ENCODE results near the gene TAPT1. TPM values are rescaled to one million over a fixed set of nuclear protein-coding genes. Genes with fewer than 3 reads are reported as not detected.

The TAPT1 gene
- total RNA-seq, 1 donor from 2014 or later, result 34.8 TPM

DNA sequence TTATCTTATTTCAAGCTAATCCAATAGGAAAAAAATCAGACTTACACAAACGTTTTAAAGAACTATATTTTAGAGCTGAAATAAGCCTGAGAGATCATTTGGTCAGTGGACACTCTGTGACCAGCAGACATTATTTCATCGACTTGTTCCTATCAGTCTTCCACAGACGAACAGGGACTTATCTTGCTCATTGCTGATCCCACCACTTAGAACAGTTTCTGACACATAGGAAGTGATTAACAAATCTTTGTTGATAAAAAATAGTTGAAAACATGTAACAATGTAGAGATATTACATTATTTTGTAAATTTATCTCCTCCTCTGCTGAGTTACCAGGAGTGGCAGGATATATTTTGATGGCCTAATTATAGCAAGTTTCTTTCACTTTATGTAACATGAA is 65.8 kb downstream of the TAPT1 start:
- H3K4me1 Mint-ChIP-seq (ENCODE audit: unreplicated experiment), result peaks cover 25% of the 10 kb centered on the region
- no peaks in the 10 kb centered on the region for H3K27me3 Mint-ChIP-seq
- no peak for DNase-seq (ENCODE audit: extremely low spot score, unreplicated experiment)
- H3K36me3 Mint-ChIP-seq, result peaks cover 17% of the 10 kb centered on the region
- H3K27ac Mint-ChIP-seq, result no peak overlapping the region
- TF ChIP-seq, protein P1, sequence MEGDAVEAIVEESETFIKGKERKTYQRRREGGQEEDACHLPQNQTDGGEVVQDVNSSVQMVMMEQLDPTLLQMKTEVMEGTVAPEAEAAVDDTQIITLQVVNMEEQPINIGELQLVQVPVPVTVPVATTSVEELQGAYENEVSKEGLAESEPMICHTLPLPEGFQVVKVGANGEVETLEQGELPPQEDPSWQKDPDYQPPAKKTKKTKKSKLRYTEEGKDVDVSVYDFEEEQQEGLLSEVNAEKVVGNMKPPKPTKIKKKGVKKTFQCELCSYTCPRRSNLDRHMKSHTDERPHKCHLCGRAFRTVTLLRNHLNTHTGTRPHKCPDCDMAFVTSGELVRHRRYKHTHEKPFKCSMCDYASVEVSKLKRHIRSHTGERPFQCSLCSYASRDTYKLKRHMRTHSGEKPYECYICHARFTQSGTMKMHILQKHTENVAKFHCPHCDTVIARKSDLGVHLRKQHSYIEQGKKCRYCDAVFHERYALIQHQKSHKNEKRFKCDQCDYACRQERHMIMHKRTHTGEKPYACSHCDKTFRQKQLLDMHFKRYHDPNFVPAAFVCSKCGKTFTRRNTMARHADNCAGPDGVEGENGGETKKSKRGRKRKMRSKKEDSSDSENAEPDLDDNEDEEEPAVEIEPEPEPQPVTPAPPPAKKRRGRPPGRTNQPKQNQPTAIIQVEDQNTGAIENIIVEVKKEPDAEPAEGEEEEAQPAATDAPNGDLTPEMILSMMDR (conservative IDR thresholded peaks at IDR 0.05), result no peak
- no peaks in the 10 kb centered on the region for H3K9me3 Mint-ChIP-seq
- H3K4me3 Mint-ChIP-seq, result no peak overlapping the region

DNA sequence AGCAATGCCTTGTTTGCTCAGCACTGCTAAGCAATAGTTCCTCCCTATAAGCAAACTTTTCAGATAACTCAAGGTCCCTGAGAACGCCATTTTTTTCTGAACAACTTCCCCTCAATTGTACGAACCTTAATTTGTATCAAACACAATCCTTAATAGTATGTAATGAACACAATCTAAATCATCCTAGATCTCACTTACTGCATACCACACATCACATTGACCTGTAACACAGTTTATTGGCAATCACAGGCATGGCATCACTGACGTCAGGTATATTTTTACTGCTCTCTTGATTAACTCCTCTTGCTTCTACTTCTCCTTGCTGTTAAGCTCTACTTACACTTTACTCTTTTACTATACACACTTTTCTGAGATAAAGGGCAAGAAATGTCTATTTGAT is 67.0 kb downstream of the TAPT1 start:
- H3K4me1 Mint-ChIP-seq (ENCODE audit: unreplicated experiment), result peaks cover 26% of the 10 kb centered on the region
- H3K27ac Mint-ChIP-seq, result no peak overlapping the region
- no peak for DNase-seq (ENCODE audit: extremely low spot score, unreplicated experiment)
- H3K27me3 Mint-ChIP-seq, result no peaks in the 10 kb centered on the region
- TF ChIP-seq, protein P1 (conservative IDR thresholded peaks at IDR 0.05), result no peak
- H3K4me3 Mint-ChIP-seq, result no peak overlapping the region
- no peaks in the 10 kb centered on the region for H3K9me3 Mint-ChIP-seq
- H3K36me3 Mint-ChIP-seq, result peaks cover 7% of the 10 kb centered on the region

- Mint-ChIP-seq H3K9me3 (no peaks in the 10 kb centered on the region), H3K4me1 (ENCODE audit: unreplicated experiment) (peaks cover 26% of the 10 kb centered on the region), H3K4me3 (no peak overlapping the region), H3K27ac (no peak overlapping the region), H3K27me3 (no peaks in the 10 kb centered on the region), H3K36me3 (peaks cover 5% of the 10 kb centered on the region)
- no peak for DNase-seq (ENCODE audit: extremely low spot score, unreplicated experiment)
- TF ChIP-seq, protein P1 (conservative IDR thresholded peaks at IDR 0.05), result no peak
Observed at GRCh38 chr4:16158504-16158852, 67.8 kb downstream of the TAPT1 start.

DNA sequence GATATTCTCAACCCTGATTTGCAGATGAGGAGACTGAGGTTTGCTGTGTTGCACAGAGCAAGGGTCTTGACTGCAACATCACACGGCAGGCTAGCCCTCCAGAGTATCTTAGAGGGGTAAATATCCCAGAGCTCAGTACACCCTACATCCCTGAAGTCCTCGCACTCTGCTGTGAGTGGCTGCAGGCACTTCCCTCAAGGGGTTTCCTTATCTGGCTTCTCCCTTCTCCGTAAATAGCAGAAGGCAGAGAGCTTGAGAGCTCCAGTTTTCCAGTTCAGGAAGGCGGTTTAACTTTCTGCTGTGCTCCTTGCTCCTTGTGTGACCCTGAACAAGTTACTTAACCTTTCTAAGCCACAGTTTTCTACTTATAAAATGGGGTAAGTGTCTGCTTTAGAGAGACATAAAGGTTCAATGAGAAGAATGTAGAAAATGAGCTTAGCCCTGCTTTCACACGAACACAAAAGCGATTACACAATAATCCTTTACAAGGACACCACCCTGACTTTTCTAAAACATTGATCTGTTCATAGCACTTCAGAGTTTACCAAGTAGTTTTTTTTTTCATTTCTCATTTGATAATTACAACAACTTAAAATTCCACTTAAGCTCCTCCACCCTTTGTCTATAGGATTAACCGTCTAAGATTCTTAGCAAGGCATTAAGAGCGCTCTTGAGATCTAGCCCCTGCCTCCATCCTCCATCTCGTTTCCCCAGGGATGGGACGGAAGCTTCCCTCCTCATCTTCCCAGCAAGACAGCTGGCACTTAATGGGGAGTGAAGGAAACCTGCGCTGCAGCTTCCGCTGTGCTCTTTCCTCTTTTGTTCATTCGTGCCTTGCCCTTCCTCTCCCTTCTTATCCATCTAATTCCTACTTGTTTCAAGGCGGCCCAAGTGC is 68.4 kb downstream of the TAPT1 start:
- peaks cover 5% of the 10 kb centered on the region for H3K36me3 Mint-ChIP-seq
- H3K27me3 Mint-ChIP-seq, result no peaks in the 10 kb centered on the region
- peaks cover 26% of the 10 kb centered on the region for H3K4me1 Mint-ChIP-seq (ENCODE audit: unreplicated experiment)
- no peak overlapping the region for H3K27ac Mint-ChIP-seq
- TF ChIP-seq, protein P1 (conservative IDR thresholded peaks at IDR 0.05), result no peak
- no peaks in the 10 kb centered on the region for H3K9me3 Mint-ChIP-seq
- no peak overlapping the region for H3K4me3 Mint-ChIP-seq
- DNase-seq (ENCODE audit: extremely low spot score, unreplicated experiment), result no peak

- Mint-ChIP-seq H3K4me3 (no peak overlapping the region), H3K27me3 (peaks cover 6% of the 10 kb centered on the region), H3K36me3 (no peaks in the 10 kb centered on the region), H3K9me3 (no peaks in the 10 kb centered on the region), H3K4me1 (ENCODE audit: unreplicated experiment) (peaks cover 22% of the 10 kb centered on the region), H3K27ac (no peak overlapping the region)
- TF ChIP-seq, protein P1 (conservative IDR thresholded peaks at IDR 0.05), result no peak
- no peak for DNase-seq (ENCODE audit: extremely low spot score, unreplicated experiment)
Observed at GRCh38 chr4:16155528-16156169, 70.6 kb downstream of the TAPT1 start.

All from type B pancreatic cell (in vitro differentiated cells).